ENCODE measurements around the gene CTSH. TPM values are rescaled to one million over a fixed set of nuclear protein-coding genes. Genes with fewer than 3 reads are reported as not detected.

Gene CTSH
- polyA plus RNA-seq, 1 donor (not counting 4 experiments of a cell fraction or from before 2014, with no cell fraction given) = 23.0 TPM

GRCh38 chr15:78946493-78946892 lies 1.6 kb upstream of the CTSH start:
- no peak overlapping the region for H3K4me3 ChIP-seq (ENCODE audit: control insufficient read depth in 2 of 3, extremely low read depth in 1 of 3, insufficient read depth in 2 of 3, low read depth in 1 of 3, low read length in 3 of 3)
- FAIRE-seq = no peak

GRCh38 chr15:78944202-78944625 lies 632 bp downstream of the CTSH start:
- dilution Hi-C loops (cut with MboI; ENCODE audit: extremely low pct_ligation_motif_present, low sequenced_read_pairs) = no loop called here
- Histone ChIP-seq H3K4me3 (ENCODE audit: control insufficient read depth in 2 of 3, extremely low read depth in 1 of 3, insufficient read depth in 2 of 3, low read depth in 1 of 3, low read length in 3 of 3) (peak overlapping the region in 2 of 3 experiments; percentile 29 to 42), H4K20me1 (ENCODE audit: control insufficient read depth, extremely low read depth, insufficient read depth, low read length) (no peaks in the 10 kb centered on the region), H3K9me1 (ENCODE audit: control insufficient read depth, extremely low read depth, insufficient read depth, low read length) (no peaks in the 10 kb centered on the region), H3K4me2 (ENCODE audit: control insufficient read depth, extremely low read depth, insufficient read depth, low read depth, low read length) (peak overlapping the region; percentile 67), H3K27ac (ENCODE audit: control insufficient read depth, insufficient read depth, low read length) (no peak overlapping the region), H3K36me3 (ENCODE audit: control insufficient read depth in 2 of 2, extremely low read depth in 1 of 2, insufficient read depth in 2 of 2, low read length in 2 of 2) (no peaks in the 10 kb centered on the region), H3K27me3 (ENCODE audit: control insufficient read depth, extremely low read depth, insufficient read depth, low read length) (peaks cover 25% of the 10 kb centered on the region), H3K9ac (ENCODE audit: control insufficient read depth, extremely low read depth, insufficient read depth, low read length) (no peak overlapping the region), H2AFZ (ENCODE audit: control insufficient read depth, low read length) (no peak overlapping the region), H3K4me1 (ENCODE audit: control insufficient read depth, extremely low read depth, insufficient read depth, low read length) (peaks cover 1% of the 10 kb centered on the region), H3K79me2 (ENCODE audit: control insufficient read depth, insufficient read depth, low read length) (no peaks in the 10 kb centered on the region), H3K9me3 (ENCODE audit: control insufficient read depth, low read depth, low read length) (no peaks in the 10 kb centered on the region)
- DNase-seq (ENCODE audit: low read depth, low spot score) (no peak), FAIRE-seq (no peak)
- no peak for TF ChIP-seq EZH2 (IDR thresholded peaks at IDR 0.05; ENCODE audit: low read length)
- TF ChIP-seq CTCF (optimal IDR thresholded peaks at IDR 0.05 in 1 of 3, IDR thresholded peaks at IDR 0.05 in 1 of 3, conservative IDR thresholded peaks at IDR 0.05 in 1 of 3; ENCODE audit: extremely low read depth in 1 of 3, insufficient read depth in 2 of 3, low read length in 3 of 3) = no peak

More at GRCh38 chr15:78946493-78946892, 1.6 kb upstream of the CTSH start:
- H3K36me3 ChIP-seq (ENCODE audit: control insufficient read depth in 2 of 2, extremely low read depth in 1 of 2, insufficient read depth in 2 of 2, low read length in 2 of 2) = no peaks in the 10 kb centered on the region
- no peak overlapping the region for H2AFZ ChIP-seq (ENCODE audit: control insufficient read depth, low read length)
- no peaks in the 10 kb centered on the region for H4K20me1 ChIP-seq (ENCODE audit: control insufficient read depth, extremely low read depth, insufficient read depth, low read length)
- DNase-seq (ENCODE audit: low read depth, low spot score) = no peak
- no peak overlapping the region for H3K4me2 ChIP-seq (ENCODE audit: control insufficient read depth, extremely low read depth, insufficient read depth, low read depth, low read length)
- H3K27ac ChIP-seq (ENCODE audit: control insufficient read depth, insufficient read depth, low read length) = no peak overlapping the region
- H3K9ac ChIP-seq (ENCODE audit: control insufficient read depth, extremely low read depth, insufficient read depth, low read length) = no peak overlapping the region
- dilution Hi-C loops (cut with MboI; ENCODE audit: extremely low pct_ligation_motif_present, low sequenced_read_pairs) = no loop called here
- H3K79me2 ChIP-seq (ENCODE audit: control insufficient read depth, insufficient read depth, low read length) = no peaks in the 10 kb centered on the region
- no peak for TF ChIP-seq CTCF (optimal IDR thresholded peaks at IDR 0.05 in 1 of 3, IDR thresholded peaks at IDR 0.05 in 1 of 3, conservative IDR thresholded peaks at IDR 0.05 in 1 of 3; ENCODE audit: extremely low read depth in 1 of 3, insufficient read depth in 2 of 3, low read length in 3 of 3)
- TF ChIP-seq EZH2 (IDR thresholded peaks at IDR 0.05; ENCODE audit: low read length) = no peak
- peaks cover 25% of the 10 kb centered on the region for H3K27me3 ChIP-seq (ENCODE audit: control insufficient read depth, extremely low read depth, insufficient read depth, low read length)
- H3K9me1 ChIP-seq (ENCODE audit: control insufficient read depth, extremely low read depth, insufficient read depth, low read length) = no peaks in the 10 kb centered on the region
- no peaks in the 10 kb centered on the region for H3K9me3 ChIP-seq (ENCODE audit: control insufficient read depth, low read depth, low read length)
- peaks cover 11% of the 10 kb centered on the region for H3K4me1 ChIP-seq (ENCODE audit: control insufficient read depth, extremely low read depth, insufficient read depth, low read length)

Data from keratinocyte (primary cell).